NB4 (cell line): ENCODE measurements around the gene SLFN12L.

Experiments used
- MYC ChIP-seq: IDR thresholded peaks from 2 replicates; pipeline ENCODE4 v1.6.1; 2011; ENCODE audit warnings: low read depth, low read length
- POLR2A ChIP-seq: IDR thresholded peaks from 2 replicates; pipeline ENCODE4 v1.6.1; 2011; ENCODE audit warnings: mild to moderate bottlenecking; ENCODE audit not compliant: insufficient read length; ENCODE audit errors: extremely low read depth
- TF ChIP-seq, protein P1 (sequence below): IDR thresholded peaks from one replicate; pipeline ENCODE4 v1.5.1; 2012; ENCODE audit warnings: low read depth, low read length

DNA sequence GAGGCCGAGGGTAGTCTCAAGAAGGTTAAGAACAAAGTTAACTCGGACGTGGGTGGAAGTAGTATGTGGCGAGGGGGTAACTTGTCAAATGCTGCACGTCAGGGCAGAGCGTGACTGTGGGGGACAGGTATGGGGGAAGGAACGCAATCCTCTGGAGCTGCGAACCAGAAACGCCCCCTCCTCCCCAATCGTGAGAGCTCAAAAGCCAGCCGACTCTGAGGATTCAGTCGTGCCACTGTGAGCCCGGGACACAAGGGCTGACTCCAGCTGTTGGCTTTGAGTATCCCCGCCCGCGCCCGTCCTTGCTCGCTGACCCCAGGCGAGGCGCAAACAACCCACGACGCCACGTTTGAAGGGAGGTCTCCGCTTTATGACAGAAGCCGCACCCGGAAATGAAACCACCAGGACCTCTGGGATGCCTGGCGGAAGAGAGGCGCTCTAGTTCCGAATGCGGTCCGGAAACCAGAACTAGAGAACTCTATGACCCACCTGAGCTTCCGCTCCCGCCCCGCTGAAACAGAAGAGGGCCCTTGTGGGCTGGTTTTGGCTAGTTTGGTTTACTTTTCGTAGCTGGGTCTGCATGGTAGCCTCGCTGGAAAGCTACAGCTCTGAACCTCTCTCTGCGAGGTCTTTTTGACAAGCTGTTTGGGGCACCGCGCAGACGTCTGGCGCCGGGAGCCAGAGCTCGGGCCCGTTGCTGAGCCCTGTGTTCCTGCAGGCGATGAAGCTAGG lies 40.9 kb upstream of the SLFN12L start, which contains the start of gene PEX12:
- TF ChIP-seq, protein P1, sequence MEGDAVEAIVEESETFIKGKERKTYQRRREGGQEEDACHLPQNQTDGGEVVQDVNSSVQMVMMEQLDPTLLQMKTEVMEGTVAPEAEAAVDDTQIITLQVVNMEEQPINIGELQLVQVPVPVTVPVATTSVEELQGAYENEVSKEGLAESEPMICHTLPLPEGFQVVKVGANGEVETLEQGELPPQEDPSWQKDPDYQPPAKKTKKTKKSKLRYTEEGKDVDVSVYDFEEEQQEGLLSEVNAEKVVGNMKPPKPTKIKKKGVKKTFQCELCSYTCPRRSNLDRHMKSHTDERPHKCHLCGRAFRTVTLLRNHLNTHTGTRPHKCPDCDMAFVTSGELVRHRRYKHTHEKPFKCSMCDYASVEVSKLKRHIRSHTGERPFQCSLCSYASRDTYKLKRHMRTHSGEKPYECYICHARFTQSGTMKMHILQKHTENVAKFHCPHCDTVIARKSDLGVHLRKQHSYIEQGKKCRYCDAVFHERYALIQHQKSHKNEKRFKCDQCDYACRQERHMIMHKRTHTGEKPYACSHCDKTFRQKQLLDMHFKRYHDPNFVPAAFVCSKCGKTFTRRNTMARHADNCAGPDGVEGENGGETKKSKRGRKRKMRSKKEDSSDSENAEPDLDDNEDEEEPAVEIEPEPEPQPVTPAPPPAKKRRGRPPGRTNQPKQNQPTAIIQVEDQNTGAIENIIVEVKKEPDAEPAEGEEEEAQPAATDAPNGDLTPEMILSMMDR = no peak
- TF ChIP-seq POLR2A = peak; percentile 78
- peak; percentile 39 for TF ChIP-seq MYC
